ENCODE results near the gene ZMYND12.

Gene ZMYND12

DNA sequence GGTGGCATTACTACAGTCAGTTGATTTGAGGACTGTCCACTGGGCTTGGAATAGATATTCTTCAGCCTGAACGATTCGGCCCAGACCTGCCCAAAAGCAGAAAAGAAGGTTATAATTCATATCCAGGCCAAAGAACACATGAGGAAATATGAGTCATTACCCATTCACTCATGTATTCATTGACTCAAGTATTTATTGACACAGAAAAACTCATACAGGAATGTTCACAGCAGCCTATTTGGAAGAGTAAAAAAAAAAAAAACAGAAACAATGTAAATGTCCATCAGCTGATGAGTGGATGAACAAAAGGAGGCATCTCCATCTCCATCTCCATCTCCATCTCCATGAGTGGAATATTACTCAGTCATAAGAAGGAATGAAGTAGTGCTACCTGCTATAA lies 15.9 kb downstream of the ZMYND12 start:
- DNase-seq (ENCODE audit: low read depth): peak; percentile 62

DNA sequence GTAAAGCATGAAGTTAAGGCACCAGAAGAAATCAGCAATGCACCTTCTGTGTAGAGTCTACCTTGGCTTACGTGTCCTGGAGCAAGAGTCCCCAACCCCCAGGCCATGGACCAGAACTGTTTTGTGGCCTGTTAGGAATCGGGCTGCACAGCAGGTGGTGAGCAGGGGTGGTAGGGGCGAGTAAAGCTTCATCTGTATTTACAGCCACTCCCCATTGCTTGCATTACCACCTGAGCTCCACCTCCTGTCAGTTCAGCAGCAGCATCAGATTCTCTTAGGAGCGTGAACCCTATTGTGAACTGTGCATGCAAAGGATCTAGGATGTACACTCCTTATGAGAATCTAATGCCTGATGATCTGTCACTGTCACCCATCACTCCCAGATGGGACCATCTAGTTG lies 21.5 kb downstream of the ZMYND12 start:
- no peak for DNase-seq (ENCODE audit: low read depth)

DNA sequence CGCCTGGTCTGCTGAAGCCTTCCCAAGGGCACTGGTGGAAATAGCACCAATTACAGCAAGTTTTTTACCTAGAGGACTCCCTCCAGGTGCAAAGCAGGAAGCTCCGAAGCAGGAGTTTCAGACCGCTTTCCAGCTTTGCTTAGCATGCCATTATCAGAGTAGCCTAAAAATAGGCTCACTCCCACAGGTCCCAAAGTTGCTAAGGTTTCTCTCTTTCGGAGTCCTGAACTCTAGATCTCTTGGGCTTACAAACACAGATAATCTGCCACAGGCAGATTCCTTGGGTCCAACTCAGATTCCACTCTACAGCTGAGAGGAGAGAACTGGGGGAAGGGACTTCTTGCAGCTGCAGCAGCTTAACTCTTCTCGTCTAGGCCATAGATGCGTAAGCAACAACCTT lies 22.5 kb downstream of the ZMYND12 start:
- no peak for DNase-seq (ENCODE audit: low read depth)

DNA sequence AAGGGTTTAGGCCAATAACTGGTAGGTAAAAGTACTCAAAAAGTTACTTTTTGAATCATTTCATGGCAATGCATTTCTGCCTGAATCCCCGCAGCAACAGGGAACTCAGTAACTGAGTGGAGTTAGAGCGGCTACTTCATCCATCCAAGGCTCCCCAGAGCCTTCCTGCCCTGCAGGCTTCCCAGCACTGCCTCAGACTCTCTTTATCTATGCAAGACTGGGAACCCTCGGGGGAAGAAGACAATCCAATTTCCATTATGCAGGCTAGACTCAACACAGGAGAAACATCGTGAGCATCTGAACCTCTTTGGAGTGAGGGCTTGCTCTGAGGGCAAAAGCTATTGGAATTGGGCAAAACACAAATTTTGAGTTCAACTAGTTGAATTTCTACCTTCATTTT lies 23.1 kb downstream of the ZMYND12 start:
- DNase-seq (ENCODE audit: low read depth): no peak

DNA sequence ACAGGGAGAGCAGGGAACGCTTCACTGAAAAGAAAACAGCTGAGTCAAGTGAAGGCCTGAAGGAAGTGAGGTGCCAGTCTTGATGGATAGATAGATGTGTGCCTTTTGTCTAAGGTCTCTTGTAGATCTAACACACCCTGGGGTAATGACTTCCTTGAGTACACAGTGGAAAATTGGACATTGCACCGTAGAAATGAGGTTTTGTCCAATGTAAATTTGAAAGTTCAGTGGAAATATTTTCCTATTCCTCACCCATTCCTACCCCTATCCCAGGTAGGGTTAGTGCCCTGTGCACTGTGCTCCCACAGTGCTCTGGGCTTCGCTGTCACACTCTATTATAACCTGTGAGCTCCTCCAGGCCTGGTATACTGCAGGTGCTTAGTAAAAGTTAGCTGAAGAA lies 24.3 kb downstream of the ZMYND12 start:
- no peak for DNase-seq (ENCODE audit: low read depth)

DNA sequence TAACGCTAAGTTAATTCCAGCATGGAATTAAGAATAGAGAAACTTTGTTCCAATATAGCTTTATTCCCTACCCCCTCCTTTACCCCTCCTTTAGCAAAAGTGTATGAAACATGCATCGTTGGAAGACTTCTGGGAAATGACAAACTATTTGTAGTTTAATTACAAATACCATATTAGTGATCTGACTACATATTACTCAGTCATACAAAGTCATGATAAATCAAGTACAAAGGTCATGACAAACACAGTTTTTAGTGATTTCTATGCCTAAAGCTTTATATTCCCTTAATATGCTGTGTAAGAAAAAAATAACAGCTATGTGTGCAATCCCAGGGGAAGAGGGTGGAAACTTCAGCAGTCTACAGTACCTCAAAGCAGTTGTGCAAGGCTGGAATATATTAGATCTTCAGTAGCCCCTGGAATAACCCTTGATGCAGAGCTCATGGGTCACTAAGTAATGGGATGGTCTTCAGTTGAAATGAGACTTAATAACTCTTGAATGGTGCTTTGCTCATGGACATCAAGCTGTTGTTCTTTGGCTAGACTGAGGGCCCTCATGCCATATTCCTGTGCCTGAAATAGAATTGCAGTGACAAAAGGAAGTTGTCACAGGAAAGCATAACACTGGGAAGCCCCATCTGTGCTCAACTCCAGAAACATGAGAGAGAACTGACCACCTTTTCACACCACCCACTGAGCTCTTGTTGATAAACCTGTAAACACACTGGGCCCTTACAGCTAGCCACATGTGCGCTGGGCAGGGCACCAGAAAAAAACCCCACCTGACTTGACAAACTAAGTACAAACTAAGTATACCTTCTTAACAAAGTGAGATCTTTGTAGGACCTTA lies 25.3 kb downstream of the ZMYND12 start:
- DNase-seq (ENCODE audit: low read depth): no peak

DNA sequence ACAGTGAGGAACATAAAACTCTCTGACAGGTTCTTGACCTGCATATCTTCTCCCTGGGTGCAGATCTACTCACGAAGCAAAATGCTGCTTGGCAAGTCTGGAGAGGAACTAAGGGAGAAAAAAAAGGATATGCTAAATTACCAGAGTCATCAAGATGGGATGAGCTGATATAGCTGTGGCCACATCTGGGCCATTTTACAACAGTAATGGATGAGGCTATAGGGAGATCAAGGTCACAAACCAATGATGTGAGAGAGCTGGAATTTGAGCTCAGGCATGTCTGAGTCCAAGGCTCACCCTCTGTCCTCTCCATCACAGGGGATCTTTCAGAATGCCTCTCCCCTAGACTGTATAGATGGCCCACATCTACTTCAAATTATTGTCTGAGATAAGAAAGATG lies 26.2 kb downstream of the ZMYND12 start:
- peak; percentile 30 for DNase-seq (ENCODE audit: low read depth)

DNA sequence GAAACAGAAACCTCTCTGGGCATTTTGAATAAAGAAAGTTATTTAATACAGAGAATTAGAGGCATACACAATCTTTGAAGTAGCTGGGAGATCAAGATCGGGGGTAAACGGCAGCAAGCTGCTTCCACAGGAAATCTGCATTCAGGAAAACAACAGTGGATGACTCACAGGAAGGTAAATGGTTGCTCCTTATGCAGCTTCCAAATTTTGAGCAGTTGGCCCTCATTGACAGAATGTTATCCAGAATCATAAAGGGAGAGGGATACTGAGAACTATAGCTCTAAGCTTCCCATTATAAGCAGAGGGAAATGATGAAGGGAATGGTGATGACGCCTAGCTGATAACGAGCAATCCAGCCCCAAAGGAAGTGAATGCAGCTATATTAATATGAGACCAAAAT lies 28.6 kb downstream of the ZMYND12 start:
- no peak for DNase-seq (ENCODE audit: low read depth)

DNA sequence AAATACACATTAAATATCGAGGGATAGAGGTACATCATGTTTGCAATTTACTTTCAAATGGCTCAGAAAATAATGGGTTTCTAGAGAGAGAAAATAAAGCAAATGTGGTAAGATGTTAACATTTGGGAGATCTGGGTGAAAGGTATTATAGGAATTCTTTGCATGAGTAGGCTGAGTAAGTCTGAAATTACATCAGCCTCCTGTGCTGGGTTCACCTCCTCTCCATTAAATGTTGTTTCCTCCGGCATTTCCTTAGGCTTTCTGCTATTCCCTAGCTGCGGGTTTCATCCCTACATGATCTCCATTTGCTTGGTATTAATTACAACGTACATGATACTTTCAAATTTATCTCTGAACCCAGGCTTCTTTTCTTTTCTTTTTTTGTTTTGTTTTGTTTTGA lies 31.6 kb downstream of the ZMYND12 start:
- peak; percentile 17 for DNase-seq (ENCODE audit: low read depth)

DNA sequence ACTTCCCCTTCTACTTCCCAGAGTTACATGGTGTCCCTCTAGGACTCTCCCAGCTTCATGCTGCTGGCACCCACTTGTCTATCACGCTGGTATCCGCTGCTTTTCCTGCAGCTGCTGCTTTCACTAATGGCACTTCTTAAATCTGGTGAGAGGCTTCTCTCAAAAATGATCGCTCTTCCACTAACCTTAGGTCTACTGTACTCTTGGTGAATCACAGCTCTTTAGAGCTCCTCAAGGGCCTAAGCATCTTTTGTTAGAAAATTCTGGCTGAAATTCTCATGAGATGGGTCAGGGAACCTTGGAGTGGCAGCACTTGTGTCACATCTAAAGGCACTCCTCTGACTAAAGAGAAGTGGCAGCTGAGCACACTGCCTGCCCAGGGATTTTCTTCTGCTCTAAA lies 32.1 kb downstream of the ZMYND12 start:
- no peak for DNase-seq (ENCODE audit: low read depth)

DNA sequence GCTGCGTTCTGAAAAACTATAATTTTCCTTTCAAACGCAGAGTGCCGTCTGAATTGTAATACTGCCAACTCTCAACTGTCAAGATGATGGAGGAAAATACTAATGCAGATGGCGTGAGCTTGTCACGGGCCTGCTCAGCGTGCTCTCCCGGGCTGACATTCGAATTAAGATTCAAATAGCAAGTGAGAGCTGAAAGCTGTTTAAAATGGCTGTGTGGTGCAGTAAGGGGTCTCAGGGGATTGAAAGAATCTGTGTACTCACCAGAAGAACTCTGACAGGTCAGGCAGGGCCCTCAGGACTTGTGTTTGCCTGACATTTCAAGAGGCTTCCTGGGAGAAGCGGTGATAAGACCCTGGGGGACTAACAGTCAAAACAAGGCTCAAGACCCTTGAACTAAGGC lies 33.1 kb downstream of the ZMYND12 start:
- DNase-seq (ENCODE audit: low read depth): no peak

DNA sequence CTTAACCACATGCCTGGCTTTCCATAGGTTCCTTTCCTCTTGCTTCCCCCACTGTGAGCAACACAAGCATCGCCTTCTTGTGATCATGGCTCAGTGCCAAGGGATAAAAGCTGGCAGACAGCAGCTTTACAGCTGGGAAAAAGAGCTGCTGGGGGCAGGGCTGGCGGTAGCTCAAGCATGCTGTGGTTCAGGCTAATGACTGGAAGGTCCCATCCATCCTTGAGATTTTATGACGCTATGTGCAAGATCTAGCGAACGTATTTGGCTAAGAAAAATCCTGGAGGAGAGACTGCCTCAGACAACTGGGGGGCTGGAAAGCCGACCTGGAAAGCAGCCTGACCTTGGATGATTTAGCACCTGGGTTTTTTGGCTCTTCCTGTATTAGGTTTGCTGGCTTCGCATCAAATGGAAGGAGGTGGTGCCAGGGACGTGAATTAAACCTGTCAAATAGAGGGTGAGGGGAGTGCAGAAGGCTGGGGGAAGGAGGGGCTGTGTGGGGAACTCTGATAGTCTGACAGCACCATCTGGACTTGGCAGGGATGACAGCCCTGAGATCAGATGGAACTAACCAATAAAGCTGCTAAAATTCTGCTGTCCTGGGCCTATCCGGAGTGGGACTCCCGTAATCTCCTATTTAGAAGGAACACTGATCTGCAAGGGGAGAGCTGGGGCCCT lies 34.8 kb downstream of the ZMYND12 start:
- DNase-seq (ENCODE audit: low read depth): peak; percentile 82

DNA sequence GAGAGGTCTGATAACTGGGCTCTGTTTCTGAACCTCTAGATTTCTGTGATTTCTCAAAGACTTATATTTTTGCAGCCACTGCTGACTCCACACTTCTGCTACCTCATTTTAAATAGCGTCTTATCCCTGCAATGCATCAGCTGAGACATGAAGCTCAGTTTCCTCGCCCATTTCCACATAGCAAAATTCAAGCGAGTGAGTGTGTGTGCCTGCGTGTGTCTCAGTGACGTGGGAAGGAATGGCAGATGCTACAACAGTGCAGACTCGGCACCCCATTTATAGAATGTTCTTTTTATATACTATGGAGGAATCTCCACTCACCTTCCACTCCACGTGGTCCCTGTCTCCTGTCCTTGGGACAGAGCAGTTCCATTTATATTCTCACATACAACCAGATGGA lies 35.7 kb downstream of the ZMYND12 start:
- no peak for DNase-seq (ENCODE audit: low read depth)

DNA sequence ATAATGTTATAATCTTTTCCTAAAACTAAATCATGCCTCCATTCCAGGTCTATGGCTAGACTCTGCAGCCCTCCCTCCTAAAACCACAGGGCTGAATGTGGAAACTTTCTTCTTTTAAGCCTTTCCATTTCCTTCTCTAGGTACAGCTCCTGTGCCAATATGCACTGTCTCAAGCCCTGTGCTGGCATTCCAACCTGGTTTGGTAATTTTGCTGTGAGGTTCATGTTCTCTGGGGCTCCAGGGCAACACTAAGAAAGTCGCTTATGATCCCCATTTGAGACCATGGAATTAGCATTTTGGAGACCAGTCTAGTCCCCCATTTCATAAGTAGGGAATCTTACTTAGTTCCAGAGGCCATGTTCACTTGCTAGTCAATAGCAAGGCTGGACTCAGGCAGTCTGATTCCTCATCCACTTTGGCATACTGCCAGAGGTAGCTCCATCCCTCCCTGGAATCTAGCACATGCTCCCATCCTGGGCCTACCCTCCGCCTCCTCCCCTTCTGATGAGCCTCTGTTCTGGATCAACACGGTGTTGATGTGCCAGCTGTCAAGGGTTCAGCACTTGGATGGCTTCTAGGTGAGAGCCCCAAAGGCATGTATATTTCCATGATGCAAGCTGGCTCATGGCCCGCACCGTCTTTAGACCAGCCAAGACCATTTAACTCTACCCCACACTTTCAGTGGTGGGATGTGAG lies 36.5 kb downstream of the ZMYND12 start:
- no peak for DNase-seq (ENCODE audit: low read depth)

DNA sequence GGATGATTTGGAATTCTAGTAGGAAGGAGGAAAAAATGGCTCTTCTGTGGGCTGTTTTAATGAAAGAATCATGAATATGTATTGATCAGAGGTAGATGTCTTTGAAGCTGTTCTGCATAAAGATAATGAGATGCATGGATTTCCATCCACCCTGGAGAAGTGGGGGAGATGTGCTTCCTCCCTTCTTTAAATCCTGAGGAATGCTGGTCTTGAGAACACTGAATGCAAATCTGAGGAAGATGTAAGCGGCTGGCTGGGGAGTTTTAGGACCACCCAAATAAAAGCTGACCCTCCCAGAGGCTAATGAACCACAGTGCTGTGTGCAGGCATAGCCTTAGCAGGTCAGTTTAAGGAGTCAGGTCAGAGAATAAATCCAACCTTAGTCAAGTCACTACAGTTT lies 37.3 kb downstream of the ZMYND12 start:
- DNase-seq (ENCODE audit: low read depth): no peak

DNA sequence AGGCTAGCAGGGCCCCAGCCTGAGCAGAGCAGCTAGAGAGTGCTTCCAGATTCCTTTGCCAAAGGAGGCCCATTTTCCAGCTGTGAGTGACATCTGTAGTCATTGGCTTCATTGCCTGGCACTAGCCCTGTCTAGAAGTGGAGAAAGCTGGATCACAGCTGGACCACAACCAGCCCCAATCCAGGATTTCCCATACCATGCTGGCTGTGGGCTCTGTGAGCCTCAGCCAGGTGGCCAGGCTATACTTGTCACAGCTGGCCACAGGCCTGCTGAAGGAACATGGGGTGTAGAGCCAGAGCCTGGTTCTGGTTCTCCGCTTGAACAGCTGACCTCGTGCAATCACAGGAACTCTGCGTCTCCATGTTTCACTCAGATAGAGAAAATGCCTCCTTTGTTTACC lies 38.7 kb downstream of the ZMYND12 start:
- DNase-seq (ENCODE audit: low read depth): no peak

DNA sequence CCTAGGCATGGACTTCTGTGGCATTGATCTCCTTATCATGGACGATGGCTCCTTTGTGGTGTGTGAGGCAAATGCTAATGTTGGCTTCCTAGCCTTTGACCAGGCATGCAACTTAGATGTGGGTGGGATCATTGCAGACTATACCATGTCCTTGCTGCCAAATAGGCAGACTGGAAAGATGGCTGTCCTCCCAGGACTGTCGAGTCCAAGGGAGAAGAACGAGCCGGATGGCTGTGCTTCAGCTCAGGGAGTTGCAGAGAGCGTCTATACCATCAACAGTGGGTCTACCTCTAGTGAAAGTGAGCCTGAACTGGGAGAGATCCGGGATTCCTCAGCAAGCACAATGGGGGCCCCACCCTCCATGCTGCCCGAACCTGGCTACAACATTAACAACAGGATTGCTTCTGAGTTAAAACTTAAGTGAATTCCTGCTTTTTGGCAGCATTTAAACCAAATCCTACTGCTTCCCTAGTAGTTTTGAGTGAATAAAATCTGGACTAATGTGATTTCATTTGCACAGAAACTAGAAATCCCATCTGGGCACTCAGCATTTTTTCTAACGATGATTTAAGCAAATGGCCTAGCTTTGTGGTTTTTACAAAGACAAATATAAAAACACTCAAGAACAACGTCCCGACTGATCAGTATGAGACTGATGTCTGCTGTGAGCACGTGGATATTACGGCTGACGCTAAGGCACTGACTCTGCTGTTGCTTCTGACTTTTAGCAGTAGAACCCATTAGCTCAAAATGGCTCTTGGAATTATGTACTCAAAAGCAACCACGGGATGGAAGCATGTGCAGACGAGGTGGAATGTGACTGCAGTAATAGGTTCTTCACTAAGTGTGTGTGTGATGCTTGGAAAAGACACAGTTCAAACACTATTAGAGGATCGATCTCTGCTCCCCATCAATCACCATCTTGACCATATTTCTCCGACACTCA lies 41.0 kb downstream of the ZMYND12 start:
- DNase-seq (ENCODE audit: low read depth): no peak

DNA sequence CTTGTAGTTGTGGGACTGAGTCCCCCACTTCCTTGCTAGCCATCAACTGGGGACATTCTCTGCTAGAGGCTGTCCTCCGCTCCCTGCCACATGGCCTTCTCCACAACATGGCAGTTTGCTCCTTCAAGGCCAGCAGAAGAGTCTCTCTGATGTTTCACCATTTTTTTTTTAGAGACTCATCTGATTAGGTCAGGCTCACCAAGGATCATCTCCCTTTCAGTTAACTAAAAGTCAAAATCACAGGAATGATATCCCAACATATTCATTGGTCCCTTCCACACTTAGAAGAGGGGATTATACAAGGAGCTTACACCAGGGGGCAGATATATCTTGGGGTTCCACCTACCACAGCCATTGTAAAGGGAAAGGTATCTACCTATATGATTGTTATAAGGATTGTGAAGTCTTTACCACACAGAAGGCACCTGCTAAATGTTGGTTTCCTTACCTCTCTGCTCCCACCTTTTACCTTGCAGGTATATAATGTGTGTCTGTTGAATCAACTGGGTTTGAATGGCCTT lies 51.9 kb downstream of the ZMYND12 start:
- no peak for DNase-seq (ENCODE audit: low read depth)

DNA sequence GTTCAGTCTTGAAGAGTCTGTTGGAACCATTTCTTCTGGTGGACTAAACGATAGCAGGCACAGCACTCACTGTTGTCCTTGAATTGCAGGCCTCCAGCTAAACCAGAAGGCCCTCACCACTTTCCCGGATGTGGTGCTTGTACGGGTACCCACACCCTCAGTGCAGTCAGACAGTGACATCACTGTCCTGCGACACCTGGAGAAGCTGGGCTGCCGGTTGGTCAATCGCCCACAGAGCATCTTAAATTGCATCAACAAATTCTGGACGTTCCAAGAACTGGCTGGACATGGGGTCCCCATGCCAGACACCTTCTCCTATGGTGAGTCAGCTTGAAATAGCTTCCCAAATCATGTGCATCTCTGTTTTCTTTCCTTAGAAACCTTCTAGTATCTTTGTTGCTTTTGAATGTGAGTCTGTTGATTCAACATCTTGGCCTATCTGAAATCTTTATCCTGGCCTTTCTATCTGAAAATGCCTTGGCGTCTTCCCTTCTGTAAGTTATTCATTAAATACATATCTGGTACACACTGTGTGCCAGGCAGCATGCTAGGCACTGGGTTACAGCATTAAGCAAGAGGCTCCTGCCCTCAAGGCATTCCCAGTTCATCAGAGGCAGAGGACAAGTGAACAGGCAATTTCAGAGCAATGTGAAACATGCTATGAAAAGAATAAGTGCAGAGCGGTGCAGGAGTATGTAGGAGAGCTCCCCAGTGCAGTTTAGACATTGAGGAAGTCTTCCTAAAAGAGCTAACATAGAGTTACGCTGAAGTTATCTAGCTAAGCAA lies 56.3 kb downstream of the ZMYND12 start:
- no peak for DNase-seq (ENCODE audit: low read depth)

DNA sequence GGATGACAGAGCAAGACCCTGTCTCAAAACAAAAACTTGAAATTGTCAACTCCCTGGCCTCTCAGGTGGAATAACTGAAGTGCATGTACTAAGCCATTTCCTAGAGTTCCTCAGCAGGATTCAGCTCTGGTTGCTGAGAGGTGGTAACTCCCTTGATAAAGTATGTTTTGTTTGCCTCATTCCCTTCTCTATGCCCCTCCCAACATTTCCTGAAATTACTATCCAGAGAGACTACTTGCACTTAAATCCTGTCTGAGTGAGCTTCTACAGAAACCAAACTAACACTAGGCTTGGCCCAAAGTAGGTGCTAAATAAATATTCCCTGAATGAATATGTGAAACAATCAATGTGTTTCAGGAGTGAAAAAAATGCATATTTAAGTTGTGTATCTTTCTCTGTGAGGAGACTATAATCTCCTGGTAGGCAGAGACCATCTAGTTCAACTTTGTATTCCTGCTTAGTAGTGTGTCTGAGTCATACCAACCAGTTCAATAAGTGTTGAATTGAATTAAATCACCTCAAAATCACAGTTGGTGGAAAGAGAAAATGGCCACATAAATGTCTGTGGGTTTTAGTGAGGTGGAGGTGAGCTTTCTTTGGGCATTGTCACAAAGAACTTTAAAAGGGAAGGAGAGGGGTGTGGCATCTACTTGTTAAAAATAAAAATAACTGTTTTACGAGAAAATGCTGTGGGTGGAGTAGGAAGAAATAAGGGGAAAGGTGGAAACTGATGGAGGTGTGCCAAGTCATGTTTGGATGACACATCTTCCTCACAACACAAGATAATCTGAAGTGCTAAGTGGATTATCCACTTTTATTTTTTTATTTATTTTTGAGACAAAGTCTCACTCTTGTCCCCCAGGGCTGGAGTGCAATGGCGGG lies 62.6 kb downstream of the ZMYND12 start:
- DNase-seq (ENCODE audit: low read depth): no peak

All from EH (cell line).